IPS-18a (cell line): ENCODE measurements around the gene FRAS1.
"Not testable (repeated sequence)": the region's sequence is repeated elsewhere in the genome, so short reads cannot be mapped to it uniquely, and the experiment has no call there.

Experiments used
- H3K27ac ChIP-seq: one replicate; pipeline ENCODE4 v1.5.1; 2013; ENCODE audit warnings: low read length
- H3K27me3 ChIP-seq: one replicate; pipeline ENCODE4 v1.6.1; 2013; ENCODE audit warnings: mild to moderate bottlenecking, low read length; ENCODE audit not compliant: control insufficient read depth, insufficient read depth
- H3K36me3 ChIP-seq: one replicate; pipeline ENCODE4 v1.6.1; 2013; ENCODE audit warnings: low read depth, low read length; ENCODE audit not compliant: control insufficient read depth
- H3K4me1 ChIP-seq: one replicate; pipeline ENCODE4 v1.6.1; 2013; ENCODE audit warnings: low read depth, low read length; ENCODE audit not compliant: control insufficient read depth
- H3K4me3 ChIP-seq: one replicate; pipeline ENCODE4 v1.5.1; 2013; ENCODE audit warnings: low read length
- H3K9ac ChIP-seq: one replicate; pipeline ENCODE4 v1.6.1; 2013; ENCODE audit warnings: mild to moderate bottlenecking, low read length, moderate library complexity
- H3K9me3 ChIP-seq: one replicate; pipeline ENCODE4 v1.6.1; 2013; ENCODE audit warnings: low read depth, low read length; ENCODE audit not compliant: control insufficient read depth

The FRAS1 gene

GRCh38 chr4:78207541-78207940 lies 150.4 kb downstream of the FRAS1 start:
- Histone ChIP-seq H3K27me3 (no peaks in the 10 kb centered on the region), H3K9ac (no peak overlapping the region), H3K4me1 (peaks cover 14% of the 10 kb centered on the region), H3K36me3 (no peaks in the 10 kb centered on the region), H3K27ac (no peak overlapping the region), H3K4me3 (no peak overlapping the region), H3K9me3 (no peaks in the 10 kb centered on the region)

- no peak overlapping the region for H3K4me3 ChIP-seq
- no peak overlapping the region for H3K27ac ChIP-seq
- no peak overlapping the region for H3K9ac ChIP-seq
- no peaks in the 10 kb centered on the region for H3K36me3 ChIP-seq
- no peaks in the 10 kb centered on the region for H3K9me3 ChIP-seq
- H3K4me1 ChIP-seq = peaks cover 14% of the 10 kb centered on the region
- no peaks in the 10 kb centered on the region for H3K27me3 ChIP-seq
These were observed 150.8 kb downstream of the FRAS1 start for GRCh38 chr4:78207951-78208350.

- H3K27me3 ChIP-seq, H3K27ac ChIP-seq, H3K36me3 ChIP-seq, H3K9ac ChIP-seq, H3K4me3 ChIP-seq, H3K9me3 ChIP-seq: not testable (repeated sequence)
- peaks cover 17% of the 10 kb centered on the region for H3K4me1 ChIP-seq
These were observed 151.8 kb downstream of the FRAS1 start for GRCh38 chr4:78208896-78209295.

GRCh38 chr4:78210694-78211410 lies 153.7 kb downstream of the FRAS1 start:
- Histone ChIP-seq H3K27ac (no peak overlapping the region), H3K36me3 (no peaks in the 10 kb centered on the region), H3K9me3 (no peaks in the 10 kb centered on the region), H3K9ac (no peak overlapping the region), H3K27me3 (no peaks in the 10 kb centered on the region), H3K4me3 (no peak overlapping the region), H3K4me1 (peaks cover 11% of the 10 kb centered on the region)

- Histone ChIP-seq H3K9ac (no peak overlapping the region), H3K27me3 (no peaks in the 10 kb centered on the region), H3K4me3 (no peak overlapping the region), H3K9me3 (no peaks in the 10 kb centered on the region), H3K27ac (no peak overlapping the region), H3K4me1 (peaks cover 11% of the 10 kb centered on the region), H3K36me3 (no peaks in the 10 kb centered on the region)
These were observed 156.1 kb downstream of the FRAS1 start for GRCh38 chr4:78213218-78213617.

- Histone ChIP-seq H3K27me3 (no peaks in the 10 kb centered on the region), H3K9ac (no peak overlapping the region), H3K9me3 (no peaks in the 10 kb centered on the region), H3K4me1 (peaks cover 16% of the 10 kb centered on the region), H3K4me3 (no peak overlapping the region), H3K27ac (no peak overlapping the region), H3K36me3 (no peaks in the 10 kb centered on the region)
These were observed 157.0 kb downstream of the FRAS1 start for GRCh38 chr4:78214078-78214477.

- no peak overlapping the region for H3K4me3 ChIP-seq
- H3K9me3 ChIP-seq = no peaks in the 10 kb centered on the region
- H3K27me3 ChIP-seq = no peaks in the 10 kb centered on the region
- no peak overlapping the region for H3K9ac ChIP-seq
- no peak overlapping the region for H3K27ac ChIP-seq
- no peaks in the 10 kb centered on the region for H3K36me3 ChIP-seq
- H3K4me1 ChIP-seq = peaks cover 30% of the 10 kb centered on the region
These were observed 160.4 kb downstream of the FRAS1 start for GRCh38 chr4:78217557-78217956.

GRCh38 chr4:78218260-78218659 lies 161.1 kb downstream of the FRAS1 start:
- H3K9me3 ChIP-seq = no peaks in the 10 kb centered on the region
- H3K36me3 ChIP-seq = no peaks in the 10 kb centered on the region
- no peaks in the 10 kb centered on the region for H3K27me3 ChIP-seq
- peak overlapping the region; percentile 36 for H3K27ac ChIP-seq
- H3K9ac ChIP-seq = no peak overlapping the region
- no peak overlapping the region for H3K4me3 ChIP-seq
- H3K4me1 ChIP-seq = peaks cover 37% of the 10 kb centered on the region

- Histone ChIP-seq H3K9me3 (no peaks in the 10 kb centered on the region), H3K27me3 (no peaks in the 10 kb centered on the region), H3K4me3 (no peak overlapping the region), H3K36me3 (no peaks in the 10 kb centered on the region), H3K9ac (no peak overlapping the region), H3K27ac (no peak overlapping the region), H3K4me1 (peaks cover 35% of the 10 kb centered on the region)
These were observed 162.7 kb downstream of the FRAS1 start for GRCh38 chr4:78219825-78220224.

GRCh38 chr4:78220283-78220682 lies 163.2 kb downstream of the FRAS1 start:
- no peaks in the 10 kb centered on the region for H3K27me3 ChIP-seq
- H3K27ac ChIP-seq = no peak overlapping the region
- no peaks in the 10 kb centered on the region for H3K9me3 ChIP-seq
- peaks cover 35% of the 10 kb centered on the region for H3K4me1 ChIP-seq
- H3K36me3 ChIP-seq = no peaks in the 10 kb centered on the region
- no peak overlapping the region for H3K4me3 ChIP-seq
- H3K9ac ChIP-seq = no peak overlapping the region

GRCh38 chr4:78222575-78223186 lies 165.6 kb downstream of the FRAS1 start:
- no peak overlapping the region for H3K27ac ChIP-seq
- H3K4me3 ChIP-seq = peak overlapping the region; percentile 20
- H3K27me3 ChIP-seq = no peaks in the 10 kb centered on the region
- H3K9me3 ChIP-seq = no peaks in the 10 kb centered on the region
- no peak overlapping the region for H3K9ac ChIP-seq
- H3K4me1 ChIP-seq = peaks cover 32% of the 10 kb centered on the region
- no peaks in the 10 kb centered on the region for H3K36me3 ChIP-seq

GRCh38 chr4:78225236-78225635 lies 168.1 kb downstream of the FRAS1 start:
- H3K4me1 ChIP-seq = peaks cover 38% of the 10 kb centered on the region
- no peak overlapping the region for H3K9ac ChIP-seq
- no peaks in the 10 kb centered on the region for H3K27me3 ChIP-seq
- H3K4me3 ChIP-seq = no peak overlapping the region
- no peak overlapping the region for H3K27ac ChIP-seq
- no peaks in the 10 kb centered on the region for H3K9me3 ChIP-seq
- H3K36me3 ChIP-seq = no peaks in the 10 kb centered on the region
